ENCODE results near the gene NISCH. TPM values are rescaled to one million over a fixed set of nuclear protein-coding genes. Genes with fewer than 3 reads are reported as not detected.

Gene NISCH
- total and polyA plus RNA-seq, 2 of the 8 experiments (the other 6 are each of a cell fraction or from before 2014, with no cell fraction given): 71.2 to 71.9 TPM

DNA sequence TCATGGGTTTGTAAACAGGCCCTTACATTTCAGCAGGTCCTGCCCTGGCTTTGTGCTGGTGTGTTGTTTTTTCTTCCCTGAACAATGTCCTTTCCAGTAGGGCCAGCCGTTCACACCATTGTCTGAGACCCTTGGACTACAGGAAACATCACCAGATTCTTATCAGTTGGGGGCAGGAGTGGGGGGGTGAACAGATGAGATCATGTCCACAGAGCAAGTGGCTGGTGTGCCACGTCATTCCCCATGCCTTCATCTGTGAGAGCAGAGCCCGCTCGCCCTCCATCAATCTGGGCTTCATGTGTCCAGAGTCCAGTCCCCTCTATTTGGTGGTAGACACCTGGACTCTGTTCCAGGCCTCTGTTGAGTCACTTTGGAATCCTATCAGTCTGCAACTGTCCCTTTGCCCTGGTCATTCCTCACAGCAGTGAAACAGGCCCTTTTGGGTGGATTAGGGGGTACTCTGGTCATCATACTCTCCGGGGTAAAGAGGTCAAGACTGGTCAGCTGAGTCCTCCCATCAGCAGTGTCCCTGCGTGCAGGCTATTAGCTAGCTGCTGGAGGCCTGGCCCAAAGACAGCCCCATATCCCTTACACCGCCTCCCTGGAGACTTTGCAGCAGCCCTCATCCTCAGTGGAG lies 25.5 kb upstream of the NISCH start (continued):
- no peak for TF ChIP-seq GABPA (IDR thresholded peaks at IDR 0.05; ENCODE audit: borderline replicate concordance, insufficient read depth, low read length)
- TF ChIP-seq FOSL1 (IDR thresholded peaks at IDR 0.05; ENCODE audit: insufficient read depth, low read depth, low read length): no peak
- TF ChIP-seq TEAD4 (IDR thresholded peaks at IDR 0.05; ENCODE audit: low read depth, low read length): no peak
- no peak for TF ChIP-seq CBX5 (IDR thresholded peaks at IDR 0.05; ENCODE audit: low read depth, low read length)
- TF ChIP-seq EZH2 (IDR thresholded peaks at IDR 0.05; ENCODE audit: low read depth, low read length, severe bottlenecking): no peak

Data from H1 (cell line).